Measurements from ENCODE around the gene NUB1.
"Not testable (repeated sequence)": the region's sequence is repeated elsewhere in the genome, so short reads cannot be mapped to it uniquely, and the experiment has no call there.

Gene NUB1

GRCh38 chr7:151341357-151342101 lies at the start of gene NUB1:
Gene NUB1, plus strand, starts transcription at chr7:151341812. Its CDS starts 3,538 bp downstream, at chr7:151345350.
- peak; percentile 80 for DNase-seq

GRCh38 chr7:151292850-151293249 lies 48.8 kb upstream of the NUB1 start:
- no peak for DNase-seq

GRCh38 chr7:151296202-151296992 lies 45.2 kb upstream of the NUB1 start:
- no peak for DNase-seq

- DNase-seq = no peak
These were observed 42.8 kb upstream of the NUB1 start for GRCh38 chr7:151298765-151299164.

GRCh38 chr7:151299530-151299929 lies 42.1 kb upstream of the NUB1 start:
- no peak for DNase-seq

- DNase-seq = no peak
These were observed 41.5 kb upstream of the NUB1 start for GRCh38 chr7:151299940-151300645.

- DNase-seq = no peak
These were observed 39.8 kb upstream of the NUB1 start for GRCh38 chr7:151301471-151302462.

GRCh38 chr7:151304251-151304650 lies 37.4 kb upstream of the NUB1 start:
- not testable (repeated sequence) for DNase-seq

- DNase-seq = no peak
These were observed 36.8 kb upstream of the NUB1 start for GRCh38 chr7:151304856-151305255.

GRCh38 chr7:151306374-151306773 lies 35.2 kb upstream of the NUB1 start:
- no peak for DNase-seq

GRCh38 chr7:151306860-151307259 lies 34.8 kb upstream of the NUB1 start:
- DNase-seq = no peak

GRCh38 chr7:151307536-151307935 lies 34.1 kb upstream of the NUB1 start:
- DNase-seq = no peak

GRCh38 chr7:151308256-151308655 lies 33.4 kb upstream of the NUB1 start:
- DNase-seq = no peak

GRCh38 chr7:151308791-151309190 lies 32.8 kb upstream of the NUB1 start:
- DNase-seq = no peak

GRCh38 chr7:151309311-151309710 lies 32.3 kb upstream of the NUB1 start:
- DNase-seq = peak; percentile 79

- DNase-seq = no peak
These were observed 31.0 kb upstream of the NUB1 start for GRCh38 chr7:151310578-151310977.

GRCh38 chr7:151311294-151311864 lies 30.2 kb upstream of the NUB1 start:
- no peak for DNase-seq

- DNase-seq = no peak
These were observed 29.3 kb upstream of the NUB1 start for GRCh38 chr7:151312356-151312755.

- DNase-seq = no peak
These were observed 28.5 kb upstream of the NUB1 start for GRCh38 chr7:151312831-151313809.

GRCh38 chr7:151313857-151314256 lies 27.8 kb upstream of the NUB1 start:
- no peak for DNase-seq

GRCh38 chr7:151314401-151314800 lies 27.2 kb upstream of the NUB1 start:
- no peak for DNase-seq
